Measurements from ENCODE around the gene TADA2B. TPM values are rescaled to one million over a fixed set of nuclear protein-coding genes. Genes with fewer than 3 reads are reported as not detected.
A peak's percentile ranks its signal among the peaks of the same experiment; 100 is the strongest.

Gene TADA2B
- total and polyA plus RNA-seq, 9 of the 15 experiments (the other 6 are each of a cell fraction or from before 2014, with no cell fraction given), result 0.55 to 12.2 (median 7.5) TPM

DNA sequence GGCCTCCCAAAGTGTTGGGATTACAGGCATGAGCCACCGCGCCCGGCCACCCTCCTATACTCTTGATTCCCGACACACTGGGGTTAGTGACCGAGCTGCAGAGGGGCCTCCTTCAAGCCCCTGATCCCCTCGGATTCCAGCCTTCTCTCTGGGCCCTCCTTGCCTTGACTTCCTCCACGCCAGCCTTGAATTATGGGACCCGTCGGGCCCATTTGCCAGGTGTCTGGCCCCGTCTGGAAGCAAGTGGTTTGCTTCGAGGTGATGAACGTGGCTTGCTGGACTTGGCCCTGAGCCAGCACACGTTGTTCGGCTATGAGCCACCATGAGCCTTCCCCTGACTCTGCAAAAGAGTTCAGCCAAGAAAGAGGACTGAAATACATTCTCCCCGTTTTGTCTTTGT is 62.1 kb downstream of the TADA2B start (continued):
- no peak for TF ChIP-seq PHF21A (IDR thresholded peaks at IDR 0.05; ENCODE audit: borderline replicate concordance, low read depth)
- TF ChIP-seq ZNF311 (CRISPR knock-in tag; IDR thresholded peaks at IDR 0.05), result no peak
- TF ChIP-seq, protein P1, sequence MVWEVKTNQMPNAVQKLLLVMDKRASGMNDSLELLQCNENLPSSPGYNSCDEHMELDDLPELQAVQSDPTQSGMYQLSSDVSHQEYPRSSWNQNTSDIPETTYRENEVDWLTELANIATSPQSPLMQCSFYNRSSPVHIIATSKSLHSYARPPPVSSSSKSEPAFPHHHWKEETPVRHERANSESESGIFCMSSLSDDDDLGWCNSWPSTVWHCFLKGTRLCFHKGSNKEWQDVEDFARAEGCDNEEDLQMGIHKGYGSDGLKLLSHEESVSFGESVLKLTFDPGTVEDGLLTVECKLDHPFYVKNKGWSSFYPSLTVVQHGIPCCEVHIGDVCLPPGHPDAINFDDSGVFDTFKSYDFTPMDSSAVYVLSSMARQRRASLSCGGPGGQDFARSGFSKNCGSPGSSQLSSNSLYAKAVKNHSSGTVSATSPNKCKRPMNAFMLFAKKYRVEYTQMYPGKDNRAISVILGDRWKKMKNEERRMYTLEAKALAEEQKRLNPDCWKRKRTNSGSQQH (CRISPR knock-in tag; IDR thresholded peaks at IDR 0.05), result no peak
- no peak for TF ChIP-seq ATF7 (IDR thresholded peaks at IDR 0.05)
- no peak for TF ChIP-seq SRSF9 (IDR thresholded peaks at IDR 0.05; ENCODE audit: borderline replicate concordance, low read depth, low read length)
- TF ChIP-seq SETDB1 (IDR thresholded peaks at IDR 0.05; ENCODE audit: low read length), result no peak
- TF ChIP-seq FOXK2 (conservative IDR thresholded peaks at IDR 0.05 in 1 of 2, IDR thresholded peaks at IDR 0.05 in 1 of 2; ENCODE audit: low read depth in 2 of 2), result no peak
- no peak for TF ChIP-seq TCF7L2 (IDR thresholded peaks at IDR 0.05; ENCODE audit: low read depth, low read length)
- TF ChIP-seq, protein P2, sequence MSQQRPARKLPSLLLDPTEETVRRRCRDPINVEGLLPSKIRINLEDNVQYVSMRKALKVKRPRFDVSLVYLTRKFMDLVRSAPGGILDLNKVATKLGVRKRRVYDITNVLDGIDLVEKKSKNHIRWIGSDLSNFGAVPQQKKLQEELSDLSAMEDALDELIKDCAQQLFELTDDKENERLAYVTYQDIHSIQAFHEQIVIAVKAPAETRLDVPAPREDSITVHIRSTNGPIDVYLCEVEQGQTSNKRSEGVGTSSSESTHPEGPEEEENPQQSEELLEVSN (IDR thresholded peaks at IDR 0.05; ENCODE audit: borderline replicate concordance in 1 of 2, extremely low read depth in 1 of 2, insufficient read depth in 1 of 2, insufficient read length in 1 of 2, low read depth in 1 of 2, low read length in 1 of 2, poor library complexity in 1 of 2, severe bottlenecking in 1 of 2), result peak in 1 of 2 experiments; percentile 39
- no peak for TF ChIP-seq KLF13 (tag; IDR thresholded peaks at IDR 0.05; ENCODE audit: borderline replicate concordance, low read depth)
- no peak for TF ChIP-seq NCOA6 (IDR thresholded peaks at IDR 0.05)
- no peak for TF ChIP-seq NCOR1 (IDR thresholded peaks at IDR 0.05)
- peak; percentile 98 for TF ChIP-seq NFIC (IDR thresholded peaks at IDR 0.05)
- TF ChIP-seq STAG1 (CRISPR knock-in tag; IDR thresholded peaks at IDR 0.05; ENCODE audit: borderline replicate concordance), result no peak
- no peak for TF ChIP-seq SIX5 (IDR thresholded peaks at IDR 0.05; ENCODE audit: borderline replicate concordance in 1 of 2, insufficient read depth in 1 of 2, low read depth in 1 of 2, low read length in 2 of 2)

Measured in K562 (cell line).